Heart right ventricle (tissue), 16 donors: ENCODE measurements around the gene CREB5. TPM values are rescaled to one million over a fixed set of nuclear protein-coding genes. Genes with fewer than 3 reads are reported as not detected.

Experiments
- ATAC-seq, 8 donors: fragments of 200-7000 bp; cut with Tn5 transposase; one replicate each; pipeline ENCODE4 v1.9.1; 2020; ENCODE audit warnings: mild to moderate bottlenecking in 8 of 8, moderate library complexity in 8 of 8, moderate number of reproducible peaks in 1 of 8
- DNase-seq, 2 donors: peaks; one replicate each; pipeline ENCODE4 v3.0.0-alpha.2; 2020
- H3K27ac ChIP-seq, 10 donors: fragments of 200-600 bp; sonication (generic) in 2 of 10; one replicate each; pipeline versions ENCODE4 v1.5.0 to v1.8.0; 2020 to 2022; ENCODE audit warnings: mild to moderate bottlenecking in 3 of 10
- H3K27me3 ChIP-seq, 7 donors: fragments of 200-600 bp; one replicate each; pipeline ENCODE4 v1.8.0; 2021 to 2022; ENCODE audit warnings: mild to moderate bottlenecking in 2 of 7
- H3K36me3 ChIP-seq, 9 donors: fragments of 200-600 bp; sonication (generic) in 1 of 9; one replicate each; pipeline versions ENCODE4 v1.5.0 to v1.8.0; 2020 to 2022; ENCODE audit warnings: mild to moderate bottlenecking in 2 of 9
- H3K4me1 ChIP-seq, 9 donors: fragments of 200-600 bp; sonication (generic) in 1 of 9; one replicate each; pipeline versions ENCODE4 v1.5.0 to v1.8.0; 2020 to 2022; ENCODE audit warnings: mild to moderate bottlenecking in 4 of 9
- H3K4me3 ChIP-seq, 10 donors: fragments of 200-600 bp; sonication (generic) in 2 of 10; one replicate each; pipeline versions ENCODE4 v1.5.0 to v1.8.0; 2020 to 2022; ENCODE audit warnings: mild to moderate bottlenecking in 7 of 10, moderate library complexity in 2 of 10
- H3K9me3 ChIP-seq, 11 donors: fragments of 200-600 bp in 10 of 11; sonication (generic) in 2 of 11; one replicate each; pipeline versions ENCODE4 v1.5.0 to v1.8.0; 2013 to 2022; ENCODE audit warnings: mild to moderate bottlenecking in 2 of 11, control low read depth in 1 of 11, moderate library complexity in 1 of 11
- WGBS, 2 donors: extraction: QIAGEN DNeasy Blood & Tissue Kit; methylation state at CpG; one replicate each; pipeline ENCODE4 v1.1.7; 2013; ENCODE audit warnings: inconsistent platforms in 1 of 2; 5-methylcytosine and 5-hydroxymethylcytosine counted together
- intact Hi-C, 10 donors: fragments of 100-400 bp; cut with DNase I; formaldehyde crosslinking; loops; one replicate each; pipeline versions ENCODE4 v1.11.1 to v1.14.2; 2022
- polyA plus RNA-seq, 2 donors: library from polyadenylated mRNA; stranded (reverse); fragments of 200-250 nt; gene quantifications; one replicate each; pipeline ENCODE4 v1.2.3, GENCODE V29; 2013
- total RNA-seq, 10 donors: library from RNA; stranded (reverse); fragmentation: NEBNext Ultra II Directional in 3 of 10; extraction: Animal tissue kit (Norgen Biotek cat#: 25700) in 3 of 10; gene quantifications; one replicate each; pipeline versions ENCODE4 v1.2.1 to v1.2.4, GENCODE V29; 2021 to 2023
- TF ChIP-seq, protein P1 (sequence below), 9 donors: fragments of 200-600 bp; sonication (generic) in 2 of 9; IDR thresholded peaks; one replicate each; pipeline versions ENCODE4 v1.5.0 to v1.8.0; 2021 to 2022; ENCODE audit warnings: antibody characterized with exemption in 9 of 9, mild to moderate bottlenecking in 5 of 9, moderate library complexity in 1 of 9
- donor health status: Arrhythmogenic right ventricular cardiomyopathy.
- donor health status: ischemic (EF 13 %, LVEDD 7.1; RV severe dilation, severe dysfunction).
- donor health status: healthy with polysubstance abuse.
- donor health status: DM: no; HTN: yes; CAD: no.
- donor health status: DM: no; HTN: no; CAD: no.
- donor health status: ischemic (EF 25% LVEDD 6.9; RV normal size, moderate dysfunction).
- donor health status: ischemic (EF 25% LVEDD 5.7; RV mildly dilated, moderate dysfunction).
- donor health status: healthy.
- donor health status: DM: yes; HTN: yes; CAD: no.
- donor health status: Ischemic cardiomyopathy.
- donor health status: ischemic (EF 35%, LVEDD 5.7; RV mildly dilated, moderate dysfunction).
- donor health status: nonischemic (EF 11% LVEDD 7.7; RV severe dilation, severe dysfunction).
- donor health status: DM: yes; HTN: yes; CAD: no.
- donor health status: PGD.
- donor health status: ischemic (EF 29% LVEDD 5.4; RV normal size, mild dysfunction).
- donor health status: nonischemic (EF 23%, LVEDD 6.1; RV moderate dilation, normal function).

Gene CREB5
- total and polyA plus RNA-seq, 12 donors, result 4.7 to 170 (median 19.0) TPM

DNA sequence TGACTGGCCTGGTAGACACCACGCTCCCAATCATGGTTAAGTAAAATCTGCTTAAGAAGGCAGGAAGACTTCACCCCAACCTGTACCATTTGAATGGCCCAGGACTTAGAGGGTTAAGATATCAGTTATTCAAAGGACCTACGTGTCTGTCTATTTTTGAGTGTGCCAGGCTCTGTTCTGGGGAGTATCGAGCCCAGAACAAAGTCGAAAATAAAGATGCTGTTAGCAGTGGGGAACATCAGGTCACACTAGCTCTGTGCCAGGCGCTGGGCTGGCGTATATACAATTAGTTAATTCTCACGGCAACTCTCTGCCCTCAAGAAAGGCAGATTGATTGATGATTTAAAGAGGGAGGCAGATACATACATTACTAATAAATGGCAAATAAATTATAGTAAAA, 40.5 kb upstream of the CREB5 start:
- H3K27ac ChIP-seq, result no peak overlapping the region
- H3K4me3 ChIP-seq, result no peak overlapping the region
- intact Hi-C loops, result loop anchor here in 1 of 10 donors (10.0 kb wide), 1 partner anchor 77 kb away; no protein-coding TSS in a partner anchor
- peaks cover 0 to 5% (median 0%) of the 10 kb centered on the region in 7 donors for H3K27me3 ChIP-seq
- H3K36me3 ChIP-seq, result no peaks in the 10 kb centered on the region
- WGBS, 2 donors, result 34 to 50% methylated on average over 7 of the region's 7 CpGs
- TF ChIP-seq, protein P1, sequence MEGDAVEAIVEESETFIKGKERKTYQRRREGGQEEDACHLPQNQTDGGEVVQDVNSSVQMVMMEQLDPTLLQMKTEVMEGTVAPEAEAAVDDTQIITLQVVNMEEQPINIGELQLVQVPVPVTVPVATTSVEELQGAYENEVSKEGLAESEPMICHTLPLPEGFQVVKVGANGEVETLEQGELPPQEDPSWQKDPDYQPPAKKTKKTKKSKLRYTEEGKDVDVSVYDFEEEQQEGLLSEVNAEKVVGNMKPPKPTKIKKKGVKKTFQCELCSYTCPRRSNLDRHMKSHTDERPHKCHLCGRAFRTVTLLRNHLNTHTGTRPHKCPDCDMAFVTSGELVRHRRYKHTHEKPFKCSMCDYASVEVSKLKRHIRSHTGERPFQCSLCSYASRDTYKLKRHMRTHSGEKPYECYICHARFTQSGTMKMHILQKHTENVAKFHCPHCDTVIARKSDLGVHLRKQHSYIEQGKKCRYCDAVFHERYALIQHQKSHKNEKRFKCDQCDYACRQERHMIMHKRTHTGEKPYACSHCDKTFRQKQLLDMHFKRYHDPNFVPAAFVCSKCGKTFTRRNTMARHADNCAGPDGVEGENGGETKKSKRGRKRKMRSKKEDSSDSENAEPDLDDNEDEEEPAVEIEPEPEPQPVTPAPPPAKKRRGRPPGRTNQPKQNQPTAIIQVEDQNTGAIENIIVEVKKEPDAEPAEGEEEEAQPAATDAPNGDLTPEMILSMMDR (IDR thresholded peaks at IDR 0.05), result no peak
- ATAC-seq (peak in 4 of 8 donors; percentile 42 to 86 (median 60)), DNase-seq (no peak)
- no peaks in the 10 kb centered on the region for H3K9me3 ChIP-seq
- H3K4me1 ChIP-seq, result peaks cover 0 to 8% (median 0%) of the 10 kb centered on the region in 9 donors

DNA sequence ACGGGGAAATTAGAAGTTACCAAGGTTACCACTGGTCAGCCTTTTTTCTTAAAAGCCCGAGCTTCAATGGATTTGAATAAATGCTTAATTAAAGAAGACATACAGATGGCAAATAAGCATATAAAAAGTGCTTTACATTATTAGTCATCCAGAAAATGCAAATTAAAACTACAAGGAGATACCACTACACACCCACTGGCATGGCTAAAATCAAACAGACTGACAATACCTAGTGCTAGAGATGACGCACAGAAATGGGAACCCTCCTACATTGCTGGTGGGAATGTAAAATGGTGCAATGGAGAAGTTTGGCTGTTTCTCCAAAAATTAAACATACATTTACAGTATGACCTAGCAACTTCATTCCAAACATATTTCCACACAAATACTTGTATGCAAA, 38.3 kb upstream of the CREB5 start:
- TF ChIP-seq, protein P1 (IDR thresholded peaks at IDR 0.05), result no peak
- H3K4me1 ChIP-seq, result peaks cover 0 to 8% (median 0%) of the 10 kb centered on the region in 9 donors
- WGBS, 2 donors, result 90 to 92% methylated on average over 3 of the region's 3 CpGs
- H3K4me3 ChIP-seq, result no peak overlapping the region
- intact Hi-C loops, result loop anchor here in 1 of 10 donors (10.0 kb wide), 1 partner anchor 79 kb away; no protein-coding TSS in a partner anchor
- H3K27ac ChIP-seq, result no peak overlapping the region
- H3K9me3 ChIP-seq, result no peaks in the 10 kb centered on the region
- H3K36me3 ChIP-seq, result no peaks in the 10 kb centered on the region
- peaks cover 0 to 7% (median 0%) of the 10 kb centered on the region in 7 donors for H3K27me3 ChIP-seq
- ATAC-seq (no peak), DNase-seq (no peak)

DNA sequence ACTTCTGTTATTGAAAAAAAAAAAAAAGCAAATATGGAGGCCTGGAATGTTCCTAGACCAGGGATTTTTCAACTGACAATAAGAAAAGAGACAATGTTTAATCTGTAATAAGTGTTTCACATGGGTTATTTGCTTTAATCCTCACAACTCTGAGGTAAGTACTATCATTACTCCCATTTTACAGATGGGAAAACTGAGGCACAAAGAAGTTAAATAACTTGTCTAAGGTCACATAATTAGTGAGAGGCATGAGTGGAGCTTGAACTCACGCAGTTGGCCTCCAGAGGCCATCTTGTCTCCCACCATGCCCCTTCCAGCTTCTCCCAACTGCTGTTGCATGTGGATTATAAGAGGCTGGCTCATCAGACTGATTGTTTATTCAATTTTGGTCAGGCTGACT, 36.6 kb upstream of the CREB5 start:
- no peak overlapping the region for H3K4me3 ChIP-seq
- TF ChIP-seq, protein P1 (IDR thresholded peaks at IDR 0.05), result no peak
- peaks cover 0 to 7% (median 0%) of the 10 kb centered on the region in 7 donors for H3K27me3 ChIP-seq
- intact Hi-C loops, result loop anchor here in 1 of 10 donors (10.0 kb wide), 1 partner anchor 81 kb away; no protein-coding TSS in a partner anchor
- ATAC-seq, result no peak
- no peaks in the 10 kb centered on the region for H3K36me3 ChIP-seq
- H3K27ac ChIP-seq, result no peak overlapping the region
- H3K9me3 ChIP-seq, result no peaks in the 10 kb centered on the region
- 71 to 91% methylated on average over 1 of the region's 1 CpG for WGBS, 2 donors
- peaks cover 0 to 8% (median 0%) of the 10 kb centered on the region in 9 donors for H3K4me1 ChIP-seq
- DNase-seq, result no peak

DNA sequence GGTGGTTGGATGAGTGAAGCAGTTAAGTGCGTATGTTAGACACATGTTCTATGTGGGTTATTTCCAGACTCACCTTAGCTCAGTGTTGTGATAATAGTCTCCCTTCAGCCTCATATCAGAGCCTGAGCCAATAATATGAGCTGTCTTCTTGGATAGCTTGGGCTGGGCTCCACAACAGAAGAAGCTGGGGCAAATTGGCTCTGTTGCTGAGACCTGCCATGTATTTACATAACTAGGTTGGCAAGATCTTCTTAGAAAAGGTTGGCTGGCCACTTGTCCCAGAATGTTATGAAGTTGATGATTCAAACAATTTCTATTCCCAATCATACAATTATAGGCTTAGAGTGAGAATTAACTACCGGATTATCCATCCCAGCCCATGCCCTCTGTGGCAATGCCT, 35.7 kb upstream of the CREB5 start:
- no peak for ATAC-seq

More for the DNA sequence above, 35.7 kb upstream of the CREB5 start:
- Histone ChIP-seq H3K27ac (no peak overlapping the region), H3K36me3 (no peaks in the 10 kb centered on the region), H3K4me1 (peaks cover 0 to 6% (median 0%) of the 10 kb centered on the region in 9 donors), H3K4me3 (no peak overlapping the region), H3K27me3 (peaks cover 0 to 7% (median 0%) of the 10 kb centered on the region in 7 donors), H3K9me3 (no peaks in the 10 kb centered on the region)
- TF ChIP-seq, protein P1 (IDR thresholded peaks at IDR 0.05), result no peak
- intact Hi-C loops, result loop anchor here in 1 of 10 donors (10.0 kb wide), 1 partner anchor 82 kb away; no protein-coding TSS in a partner anchor
- 95 to 96% methylated on average over 2 of the region's 2 CpGs for WGBS, 2 donors
- DNase-seq, result no peak
